Heart left ventricle (tissue), 16 donors: ENCODE results near the gene ANKH. TPM values are rescaled to one million over a fixed set of nuclear protein-coding genes. Genes with fewer than 3 reads are reported as not detected.

Experiments used
- ATAC-seq, 4 donors: fragments of 200-7000 bp; cut with Tn5 transposase; one replicate each; pipeline ENCODE4 v1.9.1; 2020 to 2022; ENCODE audit warnings: moderate library complexity in 4 of 4, mild to moderate bottlenecking in 3 of 4, moderate number of reproducible peaks in 1 of 4
- DNase-seq, 5 donors: peaks; one replicate each; pipeline ENCODE4 v3.0.0-alpha.2; 2020
- H3K27ac ChIP-seq, 12 donors: fragments of 200-600 bp; sonication (generic) in 4 of 12; one replicate each; pipeline versions ENCODE4 v1.5.0 to v1.8.0; 2016 to 2022; ENCODE audit warnings: mild to moderate bottlenecking in 2 of 12
- H3K27me3 ChIP-seq, 9 donors: fragments of 200-600 bp; sonication (generic) in 2 of 9; one replicate each; pipeline versions ENCODE4 v1.5.1 to v1.8.0; 2016 to 2022; ENCODE audit warnings: mild to moderate bottlenecking in 3 of 9
- H3K36me3 ChIP-seq, 9 donors: fragments of 200-600 bp; sonication (generic) in 2 of 9; one replicate each; pipeline versions ENCODE4 v1.5.0 to v1.8.0; 2018 to 2022; ENCODE audit warnings: mild to moderate bottlenecking in 2 of 9
- H3K4me1 ChIP-seq, 12 donors: fragments of 200-600 bp; sonication (generic) in 4 of 12; one replicate each; pipeline versions ENCODE4 v1.5.0 to v1.8.0; 2016 to 2022; ENCODE audit warnings: mild to moderate bottlenecking in 3 of 12
- H3K4me3 ChIP-seq, 12 donors: fragments of 200-600 bp; sonication (generic) in 4 of 12; one replicate each; pipeline versions ENCODE4 v1.5.0 to v1.8.0; 2017 to 2022; ENCODE audit warnings: mild to moderate bottlenecking in 9 of 12, moderate library complexity in 4 of 12
- H3K9me3 ChIP-seq, 12 donors: fragments of 200-600 bp; sonication (generic) in 4 of 12; one replicate each; pipeline versions ENCODE4 v1.5.0 to v1.8.0; 2016 to 2022; ENCODE audit warnings: mild to moderate bottlenecking in 1 of 12
- CTCF ChIP-seq, 12 donors: fragments of 200-600 bp; sonication (generic) in 4 of 12; IDR thresholded peaks; one replicate each; pipeline versions ENCODE4 v1.5.0 to v1.8.0; 2018 to 2022; ENCODE audit warnings: antibody characterized with exemption in 12 of 12, mild to moderate bottlenecking in 5 of 12
- POLR2A ChIP-seq, 2 donors: fragments of 450-650 bp; IDR thresholded peaks; one replicate each; pipeline ENCODE4 v1.6.1; 2017; ENCODE audit warnings: antibody characterized with exemption in 2 of 2, mild to moderate bottlenecking in 2 of 2, moderate library complexity in 2 of 2
- WGBS, 4 donors: extraction: QIAGEN DNeasy Blood & Tissue Kit in 2 of 4; methylation state at CpG; one replicate each; pipeline versions ENCODE4 v1.1.5 to v1.1.7; 2013 to 2018; 5-methylcytosine and 5-hydroxymethylcytosine counted together
- intact Hi-C, 10 donors: fragments of 100-400 bp; cut with DNase I; formaldehyde crosslinking; loops; one replicate each; pipeline versions ENCODE4 v1.11.1 to v1.14.2; 2022
- polyA plus RNA-seq, 2 donors: library from polyadenylated mRNA; stranded (reverse); fragments of 200-250 nt; gene quantifications; one replicate each; pipeline ENCODE4 v1.2.3, GENCODE V29; 2013
- total RNA-seq, 9 donors: library from RNA; depleted of rRNA in 2 of 9; stranded (reverse); fragments of >200 nt in 2 of 9; fragmentation: NEBNext Ultra II Directional in 3 of 9; extraction: Animal tissue kit (Norgen Biotek cat#: 25700) in 3 of 9; gene quantifications; one replicate each; pipeline versions ENCODE4 v1.1.0 to v1.2.4, GENCODE V29; 2016 to 2023
- donor health status: ischemic (EF 13 %, LVEDD 7.1; RV severe dilation, severe dysfunction).
- donor health status: healthy with polysubstance abuse.
- donor health status: DM: no; HTN: yes; CAD: no.
- donor health status: DM: no; HTN: no; CAD: no.
- donor health status: ischemic (EF 25% LVEDD 6.9; RV normal size, moderate dysfunction).
- donor health status: ischemic (EF 25% LVEDD 5.7; RV mildly dilated, moderate dysfunction).
- donor health status: healthy.
- donor health status: DM: yes; HTN: yes; CAD: no.
- donor health status: ischemic (EF 35%, LVEDD 5.7; RV mildly dilated, moderate dysfunction).
- donor health status: nonischemic (EF 11% LVEDD 7.7; RV severe dilation, severe dysfunction).
- donor health status: DM: yes; HTN: yes; CAD: no.
- donor health status: PGD.
- donor health status: ischemic (EF 29% LVEDD 5.4; RV normal size, mild dysfunction).
- donor health status: nonischemic (EF 23%, LVEDD 6.1; RV moderate dilation, normal function).

ANKH gene
- total and polyA plus RNA-seq, 11 donors, result 54.1 to 260 (median 168) TPM

GRCh38 chr5:14745753-14746152 is 125.8 kb downstream of the ANKH start:
- no peaks in the 10 kb centered on the region for H3K9me3 ChIP-seq
- DNase-seq (no peak), ATAC-seq (no peak)
- no peak for TF ChIP-seq CTCF (IDR thresholded peaks at IDR 0.05)
- TF ChIP-seq POLR2A (IDR thresholded peaks at IDR 0.05), result no peak
- 91 to 95% (median 94%) methylated on average over 12 to 14 of the region's 14 CpGs for WGBS, 4 donors
- no peaks in the 10 kb centered on the region for H3K27me3 ChIP-seq
- no peak overlapping the region for H3K4me3 ChIP-seq
- H3K36me3 ChIP-seq, result peaks cover 0 to 99% (median 79%) of the 10 kb centered on the region in 9 donors
- H3K27ac ChIP-seq, result peak overlapping the region in 2 of 12 donors; percentile 72 to 78
- intact Hi-C loops, result loop anchor here in 2 of 10 donors (10.0 kb wide), 2 partner anchors 109 to 129 kb away; partner anchors contain the start of gene ANKH (in 1 of the 2)
- H3K4me1 ChIP-seq, result peaks cover 0 to 32% (median 4%) of the 10 kb centered on the region in 12 donors

GRCh38 chr5:14745188-14745563 is 126.4 kb downstream of the ANKH start:
- Histone ChIP-seq H3K9me3 (no peaks in the 10 kb centered on the region), H3K4me3 (no peak overlapping the region), H3K4me1 (peaks cover 0 to 38% (median 9%) of the 10 kb centered on the region in 12 donors), H3K36me3 (peaks cover 0 to 99% (median 79%) of the 10 kb centered on the region in 9 donors), H3K27ac (peak overlapping the region in 10 of 12 donors; percentile 24 to 78 (median 56)), H3K27me3 (no peaks in the 10 kb centered on the region)
- no peak for DNase-seq
- peak; percentile 5 to 48 (median 15) for ATAC-seq
- intact Hi-C loops, result loop anchor here in 2 of 10 donors (10.0 kb wide), 2 partner anchors 110 to 130 kb away; partner anchors contain the start of gene ANKH (in 1 of the 2)
- WGBS, 4 donors, result 59 to 73% (median 68%) methylated on average over 5 of the region's 5 CpGs
- TF ChIP-seq POLR2A (IDR thresholded peaks at IDR 0.05) (no peak), CTCF (IDR thresholded peaks at IDR 0.05) (no peak)

- intact Hi-C loops, result loop anchor here in 5 of 10 donors (5.0 to 10.0 kb wide), 3 partner anchors 110 to 130 kb away; partner anchors contain the start of gene ANKH (in 4 of the 5)
- TF ChIP-seq POLR2A (IDR thresholded peaks at IDR 0.05), result no peak
- no peak for TF ChIP-seq CTCF (IDR thresholded peaks at IDR 0.05)
- peaks cover 0 to 41% (median 16%) of the 10 kb centered on the region in 12 donors for H3K4me1 ChIP-seq
- WGBS, 4 donors, result 59 to 73% (median 68%) methylated on average over 13 to 14 of the region's 14 CpGs
- ATAC-seq (peak; percentile 66 to 78 (median 70)), DNase-seq (peak in 1 of 5 donors; percentile 57)
- H3K27me3 ChIP-seq, result no peaks in the 10 kb centered on the region
- H3K36me3 ChIP-seq, result peaks cover 0 to 98% (median 73%) of the 10 kb centered on the region in 9 donors
- no peaks in the 10 kb centered on the region for H3K9me3 ChIP-seq
- no peak overlapping the region for H3K4me3 ChIP-seq
- H3K27ac ChIP-seq, result peak overlapping the region in 10 of 12 donors; percentile 24 to 78 (median 56)
Measured at GRCh38 chr5:14744296-14745187, 127.0 kb downstream of the ANKH start.
